ENCODE data around the gene KCTD16.

GRCh38 chr5:144511580-144512072, 341.0 kb downstream of the KCTD16 start:
- TF ChIP-seq CTCF (IDR thresholded peaks at IDR 0.05) (no peak), POLR2A (IDR thresholded peaks at IDR 0.05) (no peak)

Measured in upper lobe of left lung (tissue), 4 donors.